Measurements from ENCODE around the gene CHRNA10.

Gene CHRNA10

DNA sequence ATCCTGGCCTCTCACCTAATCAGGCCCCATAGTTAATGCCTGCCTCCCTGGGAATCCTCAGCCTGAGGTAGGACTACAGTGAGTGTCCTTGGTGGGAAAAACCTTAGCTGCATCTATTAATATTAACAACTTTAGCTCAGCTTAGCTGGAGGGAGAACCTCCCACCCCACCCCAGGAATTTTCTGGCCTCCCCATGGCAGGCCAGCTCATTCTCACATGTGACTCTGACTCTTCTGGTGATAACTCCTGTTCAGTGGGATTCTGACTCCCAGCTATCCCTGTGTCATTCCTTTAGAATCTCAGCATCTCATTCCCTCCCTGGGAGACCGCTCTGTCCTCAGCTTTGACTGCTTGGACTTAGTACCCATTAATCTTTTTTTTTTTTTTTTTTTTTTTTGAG, 43.9 kb downstream of the CHRNA10 start:
- FAIRE-seq: no peak

- FAIRE-seq: no peak
Observed at GRCh38 chr11:3626250-3626960, 44.8 kb downstream of the CHRNA10 start.

- no peak for FAIRE-seq
Observed at GRCh38 chr11:3623767-3624458, 47.3 kb downstream of the CHRNA10 start.

GRCh38 chr11:3623121-3623520, 48.1 kb downstream of the CHRNA10 start:
- no peak for FAIRE-seq

DNA sequence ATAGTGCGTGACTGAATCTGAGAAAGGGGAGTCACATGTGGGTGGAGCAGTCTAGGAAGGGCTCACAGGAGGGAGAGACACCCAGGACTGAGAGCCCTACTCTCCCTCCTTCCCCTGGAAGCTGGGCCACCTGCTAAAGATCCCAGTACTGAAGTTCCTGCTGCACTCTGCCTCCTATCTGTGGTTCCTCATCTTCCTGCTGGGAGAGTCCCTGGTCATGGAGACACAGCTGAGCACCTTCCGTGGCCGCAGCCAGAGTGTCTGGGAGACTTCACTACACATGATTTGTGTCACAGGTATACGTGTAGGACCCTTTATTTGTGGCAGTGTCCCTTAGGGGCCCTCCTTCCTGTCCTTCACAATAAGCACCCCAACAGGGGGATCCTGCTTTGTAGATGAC, 48.7 kb downstream of the CHRNA10 start:
- no peak for FAIRE-seq

DNA sequence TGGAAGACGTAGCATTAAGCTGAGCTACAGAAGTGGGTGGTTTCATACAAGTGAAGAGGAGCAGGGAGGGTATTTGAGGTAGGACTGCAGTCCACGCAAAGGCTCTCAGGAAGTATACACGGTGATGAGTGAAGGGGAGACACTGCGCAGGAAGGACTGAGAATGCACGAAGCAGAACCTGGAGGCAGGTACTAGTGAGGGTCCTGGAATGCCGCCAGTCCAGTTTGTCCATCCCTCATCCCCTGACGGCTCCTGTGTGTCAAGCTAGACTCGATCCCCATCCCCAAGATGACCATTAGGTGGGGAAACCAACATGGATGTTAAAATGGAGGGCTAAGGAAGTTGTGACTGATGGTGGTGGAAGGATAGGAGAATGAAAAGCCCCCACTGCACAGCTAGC, 53.2 kb downstream of the CHRNA10 start:
- FAIRE-seq: no peak

DNA sequence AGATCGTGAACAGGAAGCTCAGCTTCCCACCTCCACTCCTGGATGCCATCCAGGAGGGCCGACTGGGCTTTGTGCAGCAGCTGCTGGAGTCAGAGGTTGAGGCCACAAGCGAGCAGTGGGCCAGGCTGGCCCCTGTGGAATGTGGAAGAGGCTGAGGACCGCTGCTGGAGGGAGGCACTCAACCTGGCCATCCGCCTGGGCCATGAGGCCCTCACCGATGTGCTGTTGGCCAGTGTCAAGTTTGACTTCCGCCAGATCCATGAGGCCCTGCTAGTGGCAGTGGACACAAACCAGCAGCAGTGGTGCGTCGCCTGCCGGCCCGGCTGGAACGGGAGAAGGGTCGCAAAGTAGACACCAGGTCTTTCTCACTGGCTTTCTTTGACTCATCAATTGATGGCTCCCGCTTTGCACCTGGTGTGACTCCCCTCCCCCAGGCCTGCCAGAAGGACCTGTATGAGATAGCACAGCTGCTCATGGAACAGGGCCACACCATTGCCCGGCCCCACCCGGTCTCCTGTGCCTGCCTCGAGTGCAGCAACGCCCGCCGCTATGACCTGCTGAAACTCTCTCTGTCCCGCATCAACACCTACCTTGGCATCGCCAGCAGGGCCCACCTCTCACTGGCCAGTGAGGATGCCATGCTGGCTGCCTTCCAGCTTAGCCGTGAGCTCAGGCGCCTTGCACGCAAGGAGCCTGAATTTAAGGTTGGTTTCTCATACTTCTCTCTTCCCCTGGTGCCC, 54.3 kb downstream of the CHRNA10 start:
- no peak for FAIRE-seq

- no peak for FAIRE-seq
Observed at GRCh38 chr11:3615998-3616397, 55.2 kb downstream of the CHRNA10 start.
